ENCODE results near the gene EDIL3.
"Not testable (repeated sequence)": the region's sequence is repeated elsewhere in the genome, so short reads cannot be mapped to it uniquely, and the experiment has no call there.

The EDIL3 gene

DNA sequence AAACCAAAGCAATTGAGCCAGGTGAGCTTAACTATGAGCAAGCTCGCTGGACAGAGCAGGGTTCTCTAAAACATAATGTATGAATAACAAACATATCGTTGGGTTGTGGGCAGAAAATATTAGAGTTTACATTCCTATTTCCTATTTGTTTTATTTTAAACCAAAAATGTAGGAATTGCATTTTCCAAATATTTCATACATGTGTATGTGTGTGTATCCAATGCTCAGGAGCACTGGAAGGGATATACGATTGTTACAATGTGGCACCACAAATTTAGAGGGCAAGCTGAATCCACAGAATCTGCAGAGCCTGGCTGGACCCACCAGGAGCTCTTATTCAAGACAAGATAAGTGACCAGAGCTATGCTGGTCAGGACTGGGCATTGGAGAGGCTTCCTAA lies 338.7 kb downstream of the EDIL3 start:
- DNase-seq = no peak

DNA sequence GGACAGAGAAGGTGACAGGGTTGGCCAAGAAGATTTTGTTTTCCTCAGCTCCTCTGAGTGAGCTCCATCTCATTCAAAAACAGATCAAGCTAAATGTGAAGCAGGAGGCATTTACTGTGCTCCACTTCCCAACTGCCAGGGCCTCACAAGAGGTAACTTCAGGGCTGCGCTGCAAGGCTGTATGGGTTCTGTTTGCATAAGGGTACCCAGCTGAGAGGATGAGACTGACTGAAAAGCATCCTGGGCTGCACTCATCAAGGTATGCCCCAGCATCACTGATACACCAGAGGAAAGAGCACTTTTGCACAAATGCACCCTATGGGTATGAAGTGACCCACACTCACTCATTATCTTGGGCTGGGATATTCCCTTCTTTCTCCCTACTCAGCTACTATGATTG lies 347.8 kb downstream of the EDIL3 start:
- no peak for DNase-seq

DNA sequence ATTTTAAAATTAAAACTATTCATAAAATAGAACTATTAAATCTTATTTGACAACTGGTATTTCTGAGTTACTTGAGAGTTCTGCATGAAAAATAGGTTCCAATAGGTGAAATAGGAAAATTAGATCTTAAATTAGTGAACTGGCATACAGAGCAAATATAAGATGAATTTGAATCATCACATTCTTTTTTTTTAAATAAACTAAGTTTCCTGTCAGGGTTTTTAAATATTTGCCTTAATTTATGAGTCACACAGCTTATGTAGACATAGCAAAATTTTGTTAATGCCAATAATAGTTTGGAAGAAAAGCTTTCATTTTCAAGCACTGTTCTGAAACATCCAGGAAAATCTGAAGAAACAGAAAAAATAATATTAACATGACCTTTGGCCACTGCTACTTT lies 352.4 kb downstream of the EDIL3 start:
- no peak for DNase-seq

DNA sequence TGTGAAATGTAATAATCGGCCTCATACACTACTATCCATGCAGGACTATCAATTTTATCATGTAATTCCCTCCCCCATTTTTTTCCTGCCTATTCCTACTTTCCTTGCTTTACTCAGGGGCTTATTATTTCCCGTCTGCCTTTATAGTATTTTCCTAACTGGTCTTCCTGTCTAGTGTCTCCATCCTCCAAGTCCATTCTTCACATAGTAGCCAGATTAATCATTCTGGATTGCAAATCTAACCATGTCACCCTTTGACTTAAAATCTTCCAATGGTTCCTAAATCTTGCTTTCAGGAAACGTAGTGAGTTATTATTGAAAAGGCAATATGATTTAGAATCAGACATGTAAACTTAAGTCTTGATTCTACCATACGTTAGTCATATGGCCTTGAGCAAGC lies 356.6 kb downstream of the EDIL3 start:
- DNase-seq = no peak

DNA sequence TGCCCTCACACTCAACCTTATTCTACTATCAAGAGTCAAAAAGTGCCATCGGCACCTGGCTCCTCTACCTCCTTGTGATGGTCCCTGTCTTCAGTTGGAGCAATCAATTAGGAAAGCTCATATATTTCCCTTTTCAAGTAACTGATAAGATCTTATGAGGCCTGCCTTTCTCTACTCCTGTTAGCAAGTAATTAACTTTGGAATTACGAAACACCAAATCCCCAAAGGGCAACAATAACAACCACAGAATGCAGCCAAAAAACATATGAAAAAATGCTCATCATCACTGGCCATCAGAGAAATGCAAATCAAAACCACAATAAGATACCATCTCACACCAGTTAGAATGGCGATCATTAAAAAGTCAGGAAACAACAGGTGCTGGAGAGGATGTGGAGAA lies 366.2 kb downstream of the EDIL3 start:
- DNase-seq = not testable (repeated sequence)

DNA sequence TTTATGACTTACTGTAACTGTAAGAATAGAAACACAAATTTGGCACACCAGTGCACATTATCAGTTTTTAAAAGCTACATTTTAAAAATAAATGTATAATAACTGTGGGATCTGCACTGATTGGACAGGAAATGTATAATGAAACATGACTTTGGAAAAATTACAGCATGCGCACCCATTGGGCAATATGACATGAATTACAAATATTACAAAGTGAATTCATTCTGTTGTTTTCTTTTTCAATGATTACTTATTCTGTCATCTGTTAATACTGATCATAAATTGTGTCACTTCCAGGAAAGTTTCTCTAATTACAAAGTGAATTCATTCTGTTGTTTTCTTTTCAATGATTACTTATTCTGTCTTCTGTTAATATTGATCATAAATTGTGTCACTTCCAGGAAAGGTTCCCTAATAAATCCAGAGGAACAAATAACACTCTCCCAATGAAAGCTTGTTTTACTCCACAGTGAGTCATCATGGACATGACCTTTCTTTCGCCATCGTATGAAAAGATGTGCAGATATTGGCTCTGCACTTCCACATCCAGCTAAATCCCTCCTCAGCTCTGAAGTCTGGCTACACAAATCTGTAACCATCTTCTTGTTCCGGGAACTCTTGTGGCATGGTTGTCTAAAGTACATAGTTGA lies 367.0 kb downstream of the EDIL3 start:
- DNase-seq = no peak

DNA sequence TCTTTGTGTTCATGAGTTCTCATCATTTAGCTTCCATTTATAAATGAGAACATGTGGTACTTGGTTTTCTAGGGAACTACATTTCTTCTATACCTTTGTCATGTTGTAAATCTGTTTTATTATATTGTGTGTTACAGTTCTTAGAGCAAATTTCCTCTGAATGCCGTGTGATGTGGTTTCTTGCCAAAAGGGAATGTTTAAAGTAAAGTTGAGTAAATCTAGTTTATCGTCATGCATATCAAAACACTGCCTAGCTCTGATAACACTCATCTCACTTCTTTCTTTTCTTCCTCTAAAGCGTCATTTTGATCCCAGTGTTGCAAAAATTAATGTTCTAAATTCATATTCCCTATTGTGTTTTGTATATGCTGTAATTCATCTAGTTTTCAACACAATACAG lies 368.6 kb downstream of the EDIL3 start:
- no peak for DNase-seq

DNA sequence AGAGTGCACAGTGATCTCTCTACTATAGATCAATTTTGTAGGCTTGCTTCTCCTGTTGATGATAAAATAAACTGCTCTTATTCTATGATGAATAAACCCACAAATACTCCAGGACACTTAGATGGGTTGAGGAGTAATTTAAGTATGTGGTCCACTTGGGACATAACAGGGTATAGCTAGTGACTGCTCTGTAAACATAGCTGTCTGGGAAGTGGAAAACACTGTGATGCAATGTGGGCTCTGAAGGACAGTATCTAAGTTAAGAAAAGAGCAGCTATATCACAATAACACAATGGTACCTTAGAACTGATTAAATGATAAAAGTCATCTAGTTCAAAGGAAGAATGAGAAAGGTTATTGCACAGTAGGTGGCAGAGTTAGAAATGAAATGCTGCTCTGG lies 369.7 kb downstream of the EDIL3 start:
- DNase-seq = no peak

DNA sequence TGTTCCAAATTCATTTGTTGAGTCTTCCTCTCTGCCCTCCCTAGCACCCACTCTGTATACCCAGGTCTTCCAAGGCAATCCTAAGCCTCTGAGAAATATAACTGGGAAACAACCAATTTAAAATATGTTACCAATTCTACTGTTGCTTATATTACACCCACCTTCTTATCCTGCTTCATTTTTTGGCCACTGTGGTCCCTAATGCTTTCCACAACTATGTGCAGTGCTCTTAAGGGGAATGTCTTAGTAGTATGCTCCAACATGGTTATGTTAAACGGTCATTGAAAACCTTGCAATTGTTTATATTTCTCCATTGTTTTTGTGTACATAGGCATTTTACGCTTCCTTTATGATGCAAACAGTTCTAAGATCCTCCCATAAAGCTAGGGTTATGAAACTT lies 390.9 kb downstream of the EDIL3 start:
- DNase-seq = no peak

DNA sequence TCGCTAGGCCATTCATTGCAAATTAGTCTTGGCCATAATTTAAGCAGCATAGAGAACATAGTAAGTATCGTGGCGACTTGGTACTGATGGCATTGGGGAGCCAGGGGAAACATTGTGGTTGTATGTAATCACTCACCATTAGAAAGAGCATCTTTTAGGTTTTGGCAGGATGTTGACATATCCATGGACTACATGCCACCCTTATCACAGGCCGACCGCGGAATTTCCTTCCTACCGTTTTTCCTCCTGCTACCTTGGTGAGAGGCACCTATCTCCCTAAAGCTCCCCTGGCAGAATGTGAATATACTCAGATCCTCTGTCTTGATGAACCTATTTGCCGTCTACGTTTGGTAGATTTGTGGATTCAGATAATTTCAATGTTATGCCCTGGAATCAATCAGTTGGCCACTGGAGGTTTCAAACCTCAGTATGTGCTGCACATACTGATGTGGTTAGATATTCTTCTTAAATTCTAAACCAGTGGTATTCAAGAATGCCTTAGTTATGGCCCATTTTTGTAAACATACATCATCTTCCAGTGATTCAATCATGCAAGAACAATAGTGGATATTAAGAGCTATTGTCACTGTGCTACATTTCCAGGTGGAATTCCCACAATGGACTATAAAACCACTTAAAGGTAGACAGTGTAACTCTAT lies 393.0 kb downstream of the EDIL3 start:
- DNase-seq = no peak

DNA sequence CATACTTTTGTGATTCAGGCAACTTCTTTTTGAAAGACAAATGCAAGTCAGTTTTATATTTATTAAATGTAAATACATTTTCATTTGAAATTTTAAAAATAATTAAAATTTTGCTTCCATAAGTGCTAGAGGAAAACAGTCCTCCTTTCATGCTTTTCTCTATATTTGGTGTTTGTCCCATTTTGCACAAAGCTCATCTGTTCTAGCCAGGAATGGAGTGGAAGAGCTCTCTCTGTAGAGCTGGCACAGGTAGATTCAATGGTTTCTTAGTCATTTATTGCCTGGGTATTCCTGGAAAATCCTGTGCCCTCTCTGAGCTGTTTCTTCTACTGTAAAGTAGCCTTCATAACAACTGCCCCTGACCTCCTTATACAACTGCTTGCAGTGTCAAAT lies 396.4 kb downstream of the EDIL3 start:
- no peak for DNase-seq

DNA sequence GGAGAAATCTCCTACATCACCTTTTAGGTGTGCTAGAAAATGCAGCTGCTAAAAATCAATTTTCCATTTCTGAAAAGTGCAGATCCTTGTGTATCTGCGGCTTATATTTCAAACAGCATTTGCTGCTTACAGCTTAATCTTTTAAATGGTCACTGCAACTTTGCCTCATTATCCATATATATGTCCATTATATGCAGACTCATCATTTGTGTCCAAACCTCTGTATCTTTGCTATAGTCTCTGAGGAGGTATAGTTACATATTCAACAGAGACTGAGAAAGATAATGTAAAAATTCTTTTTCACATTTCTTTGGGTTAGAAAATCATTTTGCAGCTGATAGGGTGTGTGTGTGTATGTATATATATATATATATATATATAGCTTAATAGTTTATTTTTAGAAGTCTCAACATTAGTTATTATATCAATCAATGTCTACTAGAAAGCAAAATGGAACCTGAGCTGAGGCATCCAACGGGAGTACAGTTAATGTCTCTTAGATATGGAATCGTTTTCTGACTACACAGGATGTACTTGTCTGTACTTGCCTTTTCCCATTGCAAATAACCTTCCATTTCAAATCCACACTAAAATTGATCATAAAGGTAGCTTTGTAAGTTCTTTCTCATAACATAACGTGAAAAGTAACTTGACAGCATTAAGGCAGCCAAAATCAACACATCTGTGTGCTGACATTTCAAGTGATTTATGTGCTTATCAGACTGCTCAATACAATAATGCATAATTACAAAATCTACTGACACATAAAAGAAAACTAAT lies 397.0 kb downstream of the EDIL3 start:
- no peak for DNase-seq

DNA sequence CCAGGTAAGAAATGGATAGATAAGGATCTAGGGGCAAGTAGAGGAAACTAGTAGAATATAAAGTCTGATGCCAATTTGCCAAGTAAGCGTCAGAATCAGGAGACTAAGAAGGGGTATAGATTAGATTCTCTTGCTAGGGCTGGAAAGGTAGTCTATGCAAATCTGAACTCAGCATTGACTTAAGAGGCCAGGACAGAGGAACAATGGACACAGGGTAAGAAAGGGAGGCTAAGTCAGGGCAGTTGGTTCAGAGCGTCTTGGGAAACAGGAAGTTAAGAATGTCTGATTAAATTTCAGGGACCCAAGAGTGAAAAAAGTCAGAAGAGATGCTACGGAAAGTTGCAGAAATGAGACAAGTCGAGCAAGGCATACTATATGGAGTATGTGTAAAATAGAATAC lies 400.8 kb downstream of the EDIL3 start:
- DNase-seq = no peak

DNA sequence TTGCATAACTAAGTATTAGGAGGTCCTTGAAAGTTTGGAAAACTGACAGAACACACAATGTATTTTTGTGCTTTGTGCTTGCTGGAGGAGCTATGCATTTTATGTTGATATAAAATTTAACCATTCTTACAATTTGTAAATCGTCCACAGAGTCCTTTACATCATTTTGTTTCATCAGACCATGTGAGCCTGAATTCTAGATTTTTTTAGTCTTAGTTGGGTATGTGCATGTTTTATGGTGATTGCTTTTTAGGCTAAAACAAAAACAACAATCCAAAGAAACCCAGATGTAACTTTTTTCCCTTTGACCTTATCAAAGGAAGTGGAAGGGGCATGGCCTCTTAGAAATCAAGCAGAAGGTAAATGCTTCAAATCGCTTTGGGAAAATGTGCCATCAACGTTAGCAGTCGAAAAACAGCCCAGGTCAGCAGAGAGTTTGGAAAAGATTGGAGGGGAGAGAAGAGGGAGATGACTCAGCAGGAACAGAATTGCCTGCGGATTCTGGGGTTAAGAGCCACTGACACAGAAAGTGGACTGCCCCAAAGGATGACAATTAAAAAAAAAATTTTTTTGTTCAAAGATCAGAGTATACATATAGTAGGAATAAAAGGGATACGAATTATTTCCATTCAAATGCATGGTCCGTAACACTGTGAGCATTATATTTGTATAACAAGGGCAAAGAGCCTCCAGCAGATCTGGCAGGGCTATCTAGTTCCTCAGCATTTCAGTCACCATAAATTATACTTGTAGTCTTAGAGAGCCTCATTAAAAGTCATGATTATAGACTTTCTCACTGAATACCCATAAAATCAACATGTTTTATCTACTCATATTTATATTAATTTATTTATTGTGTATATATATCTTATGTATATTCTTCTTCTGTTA lies 410.5 kb downstream of the EDIL3 start:
- no peak for DNase-seq

DNA sequence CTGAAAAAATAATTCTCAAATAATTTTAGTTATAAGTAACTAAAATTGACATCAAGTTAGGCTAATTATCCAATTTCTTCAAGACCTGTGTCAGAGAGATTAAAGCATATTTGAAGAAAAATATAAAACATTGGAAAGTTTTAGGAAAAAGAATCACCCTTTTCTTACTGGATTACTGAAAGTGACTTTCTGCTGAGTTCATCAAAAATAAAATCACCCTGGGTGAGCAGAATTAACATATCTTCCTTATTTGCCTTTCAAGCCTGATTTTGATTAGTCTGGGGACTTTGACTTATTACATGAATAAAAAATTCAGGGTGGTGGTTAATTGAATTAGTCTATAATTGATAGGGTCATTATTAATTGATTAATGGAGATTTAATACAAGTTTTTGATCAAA lies 411.8 kb downstream of the EDIL3 start:
- DNase-seq = no peak

DNA sequence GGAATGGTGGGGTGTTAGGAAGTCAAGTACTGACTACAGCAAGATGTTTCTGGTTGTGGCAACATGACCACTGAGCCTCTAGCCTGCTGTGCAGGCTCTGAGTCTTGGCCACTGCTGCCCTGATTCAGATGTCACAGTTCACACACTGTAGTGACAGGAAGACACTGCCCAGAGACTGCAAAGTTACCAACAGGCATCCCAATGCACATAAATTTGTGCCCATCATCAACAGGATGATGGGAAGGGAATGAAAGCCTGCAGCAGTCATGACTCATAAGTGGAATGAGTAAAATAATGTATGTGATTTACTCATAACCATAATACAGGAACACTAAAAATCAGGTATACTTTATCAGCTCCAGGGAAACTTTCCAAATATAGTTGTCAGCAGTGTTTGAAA lies 412.4 kb downstream of the EDIL3 start:
- DNase-seq = no peak

DNA sequence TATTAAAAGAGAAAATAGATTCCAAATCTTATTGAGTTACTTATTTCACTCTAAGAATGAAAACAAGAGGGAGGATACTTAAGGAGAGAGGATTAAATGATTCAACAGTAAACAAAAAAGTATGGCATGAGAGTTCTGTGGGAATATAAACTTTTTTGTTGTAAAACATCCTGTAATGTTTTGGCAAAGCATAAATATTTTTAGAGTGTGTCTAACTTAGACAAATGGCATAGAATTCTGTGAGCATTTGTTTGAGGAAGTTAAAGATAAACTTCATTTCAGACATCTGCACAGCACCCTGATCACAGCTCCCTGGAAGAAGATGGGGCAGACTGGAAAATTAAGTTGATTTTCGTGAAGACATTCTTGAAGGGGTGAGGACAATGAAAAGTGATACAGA lies 417.3 kb downstream of the EDIL3 start:
- no peak for DNase-seq

DNA sequence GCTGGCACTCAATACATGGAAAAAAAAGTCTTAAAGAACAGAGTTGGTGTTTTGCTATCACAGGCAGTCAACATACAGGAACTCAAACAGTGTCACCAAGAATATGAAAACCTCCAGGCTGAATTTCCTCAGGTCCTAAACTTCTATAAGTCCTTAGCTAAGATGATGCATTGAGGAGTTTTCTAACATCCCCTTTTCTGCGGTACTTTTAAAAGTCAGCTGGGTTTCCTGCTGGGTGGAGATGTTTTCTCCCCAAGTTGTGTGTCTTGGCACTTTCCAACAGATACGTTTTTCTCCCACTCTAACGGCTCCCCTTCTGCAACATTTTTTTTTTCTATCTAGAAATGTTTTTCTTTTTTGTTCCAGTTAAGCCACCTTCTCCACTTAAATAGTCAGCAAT lies 419.2 kb downstream of the EDIL3 start:
- no peak for DNase-seq

DNA sequence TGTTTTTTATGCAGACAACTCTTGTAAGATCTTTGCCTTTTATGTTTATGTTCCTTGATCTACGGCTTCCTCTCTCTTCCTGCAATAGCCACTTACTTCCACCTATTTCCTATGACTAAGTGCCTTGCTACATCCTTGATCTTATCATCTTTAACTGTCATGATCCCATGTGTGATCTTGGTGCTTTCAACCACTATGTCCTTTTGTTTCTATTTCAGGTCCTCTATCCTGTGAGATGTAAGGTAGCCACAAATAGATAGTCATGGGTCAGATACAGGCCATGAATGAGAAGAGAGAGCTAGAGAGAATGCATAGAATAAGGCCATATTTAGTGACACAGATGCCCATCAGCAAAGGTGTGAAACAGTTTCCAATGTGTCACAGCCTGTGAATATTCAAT lies 420.4 kb downstream of the EDIL3 start:
- no peak for DNase-seq

DNA sequence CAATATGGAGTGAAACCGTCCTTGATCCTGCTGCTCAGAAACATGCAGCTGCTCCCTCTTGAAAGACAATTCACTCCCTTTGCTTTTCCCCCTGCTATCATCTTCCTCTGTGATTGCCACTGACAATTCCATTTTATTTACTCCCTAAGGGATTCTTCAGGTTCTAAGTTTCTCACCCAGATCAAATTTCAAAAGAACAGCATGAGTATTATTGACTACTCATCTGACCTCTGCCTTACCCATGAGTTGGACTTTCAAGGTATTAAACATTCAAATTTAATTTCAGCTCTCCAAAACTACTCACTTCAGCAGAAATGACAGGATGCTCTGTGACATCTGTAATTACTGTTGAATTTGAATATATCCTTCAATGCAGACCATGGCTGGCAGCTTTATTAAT lies 427.5 kb downstream of the EDIL3 start:
- no peak for DNase-seq

DNA sequence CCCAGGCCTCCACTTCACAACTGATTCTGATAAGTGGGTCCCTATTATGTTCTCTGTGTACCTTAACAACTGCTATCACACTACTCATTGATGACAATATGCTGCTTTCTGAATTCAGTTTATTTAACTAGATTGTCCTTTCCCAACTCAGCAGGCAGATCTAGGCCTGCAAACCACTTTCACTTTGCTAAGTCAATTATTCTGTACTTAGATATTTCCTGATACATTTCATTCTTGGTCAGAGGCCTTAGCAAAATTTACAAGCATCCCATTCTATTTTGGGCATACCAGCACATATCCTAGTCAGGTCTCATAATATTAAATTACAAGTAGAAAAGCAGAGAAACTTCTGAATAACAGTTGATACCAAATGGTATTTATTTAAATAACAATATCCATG lies 428.3 kb downstream of the EDIL3 start:
- no peak for DNase-seq

DNA sequence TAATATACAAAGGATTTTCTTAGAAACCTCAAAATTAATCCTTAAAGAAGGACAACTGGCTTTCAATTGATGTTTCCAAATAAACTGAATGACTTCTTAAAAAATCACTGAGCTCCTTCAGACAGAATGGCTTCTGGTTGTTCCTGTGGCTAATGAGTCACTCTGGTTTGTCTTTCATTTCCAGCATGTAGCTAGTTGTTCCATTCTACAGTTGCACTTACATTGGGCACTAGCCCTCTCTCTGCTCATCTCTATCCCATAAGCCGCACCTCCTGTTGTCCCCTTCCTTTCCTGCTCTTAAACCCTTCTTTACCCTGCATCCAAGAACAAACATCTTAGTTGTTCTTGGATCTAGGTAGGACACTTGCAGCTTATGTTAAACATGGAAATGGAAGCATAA lies 428.8 kb downstream of the EDIL3 start:
- DNase-seq = no peak

DNA sequence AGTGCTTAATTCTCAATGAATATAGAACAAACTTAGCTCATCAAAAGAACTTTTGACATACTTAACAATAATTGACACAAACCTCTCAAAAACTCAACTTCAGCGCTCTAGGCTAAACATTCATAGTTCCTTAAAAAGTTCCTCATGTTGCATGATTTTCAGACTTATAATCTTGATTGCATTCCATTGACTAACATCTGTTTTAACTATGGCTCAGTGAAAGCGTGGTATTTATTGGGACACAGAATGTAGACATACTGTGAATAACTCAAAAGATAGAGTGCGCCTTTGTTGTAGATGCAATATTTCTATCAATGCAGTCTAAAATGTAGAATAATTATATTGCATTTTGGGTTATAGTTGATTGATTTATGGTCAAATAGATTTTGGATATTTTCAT lies 436.9 kb downstream of the EDIL3 start:
- no peak for DNase-seq
